NCI-H510A treated with DMSO at 0.1 percent for 48 hours (cell line): ENCODE measurements around the gene SHTN1.

Source experiments
- DNase-seq: peaks from one replicate; lab custom pipeline; 2025; lab: John Stamatoyannopoulos, UW

SHTN1 gene

DNA sequence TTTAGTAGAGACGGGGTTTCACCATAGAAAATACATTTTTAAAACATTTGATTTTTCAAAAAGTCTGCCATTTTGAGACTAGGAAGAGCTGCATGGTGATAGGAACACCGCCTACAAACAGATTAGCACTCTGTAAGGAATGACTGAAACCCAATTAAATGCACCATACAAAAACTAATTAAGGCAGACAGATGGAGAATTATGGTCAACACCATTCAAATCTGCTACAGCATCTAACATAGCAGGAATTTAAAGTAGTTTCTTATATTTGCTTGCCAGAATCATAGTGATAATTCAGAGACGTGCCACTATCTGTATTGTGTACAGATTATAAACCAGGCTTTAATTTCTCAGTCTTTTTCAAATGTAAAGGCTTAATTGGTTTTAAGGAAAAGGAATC, 87.5 kb downstream of the SHTN1 start:
- no peak for DNase-seq

DNA sequence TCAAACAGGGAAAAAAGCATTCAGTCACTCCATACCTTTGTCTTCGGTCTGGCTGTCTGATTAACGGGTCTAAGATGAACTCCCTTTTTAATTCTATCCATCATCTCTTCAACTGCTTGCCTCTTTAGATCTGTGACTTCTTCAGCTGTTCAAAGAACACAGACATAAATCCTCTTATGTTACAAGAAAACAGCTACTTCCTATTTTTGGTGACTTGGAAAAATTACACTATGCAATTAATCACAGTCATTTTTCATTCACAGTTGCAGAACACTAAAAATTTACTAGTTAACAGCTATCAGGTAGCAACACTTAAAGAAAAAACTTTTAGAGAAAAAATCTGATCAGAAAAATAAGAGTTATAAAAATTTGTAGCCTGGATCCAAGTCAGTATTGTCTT, 89.6 kb downstream of the SHTN1 start:
- no peak for DNase-seq

DNA sequence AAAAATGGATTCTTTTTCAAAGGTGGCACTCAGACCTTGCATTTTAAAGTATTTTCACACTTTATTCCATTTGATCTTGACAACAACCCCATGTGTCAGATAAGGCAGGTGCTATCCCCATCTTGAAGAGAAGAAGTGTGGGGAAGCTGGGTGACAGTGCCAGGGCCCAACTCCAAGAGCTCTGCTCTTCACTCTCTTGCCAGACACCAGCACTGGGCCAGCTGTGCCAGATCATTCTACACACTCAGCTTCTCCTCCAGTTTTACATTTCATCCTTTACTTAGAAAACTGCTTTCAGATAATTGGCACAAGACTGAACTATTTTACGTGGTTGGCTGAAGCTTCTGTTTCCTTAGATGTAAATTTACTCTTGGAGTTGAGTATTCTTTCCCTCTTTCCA, 91.3 kb downstream of the SHTN1 start:
- no peak for DNase-seq

DNA sequence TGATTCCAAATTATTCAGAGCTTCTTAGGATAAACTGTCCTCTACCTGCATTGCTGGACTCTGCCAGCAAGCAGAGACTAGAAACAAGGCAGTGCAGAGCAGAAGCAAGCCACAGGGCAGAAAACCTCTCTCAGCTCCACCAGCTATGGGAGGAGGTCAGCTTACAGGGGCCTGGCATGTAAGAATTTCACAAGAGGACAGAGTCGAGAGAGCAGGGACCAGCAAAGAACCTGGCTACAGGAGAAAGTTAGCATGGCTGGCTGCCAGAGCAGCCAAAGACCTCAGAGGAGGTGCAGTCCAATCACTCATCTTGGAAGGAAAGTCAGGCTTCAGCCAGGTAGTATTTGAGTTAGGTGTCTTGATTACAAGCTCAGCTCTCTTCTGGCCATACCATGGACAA, 92.8 kb downstream of the SHTN1 start:
- no peak for DNase-seq

DNA sequence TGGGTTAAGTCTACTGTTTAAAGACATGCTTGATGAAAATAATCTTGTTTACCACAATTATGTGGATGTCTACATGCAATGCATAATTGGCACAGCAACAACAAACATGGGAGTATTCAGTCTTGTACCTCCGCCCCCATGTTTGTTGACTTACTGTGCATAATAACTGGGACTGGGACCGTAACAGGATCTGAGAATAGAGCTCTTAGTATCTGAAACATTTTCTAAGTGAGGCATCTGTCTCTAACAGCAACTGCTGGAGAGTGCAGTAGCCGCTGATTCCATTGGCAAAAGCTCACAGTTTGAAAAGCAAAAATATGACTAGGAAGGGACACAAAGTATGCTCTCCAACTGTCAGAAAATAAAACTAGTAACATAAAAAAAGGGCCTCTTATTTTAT, 94.1 kb downstream of the SHTN1 start:
- DNase-seq: no peak

DNA sequence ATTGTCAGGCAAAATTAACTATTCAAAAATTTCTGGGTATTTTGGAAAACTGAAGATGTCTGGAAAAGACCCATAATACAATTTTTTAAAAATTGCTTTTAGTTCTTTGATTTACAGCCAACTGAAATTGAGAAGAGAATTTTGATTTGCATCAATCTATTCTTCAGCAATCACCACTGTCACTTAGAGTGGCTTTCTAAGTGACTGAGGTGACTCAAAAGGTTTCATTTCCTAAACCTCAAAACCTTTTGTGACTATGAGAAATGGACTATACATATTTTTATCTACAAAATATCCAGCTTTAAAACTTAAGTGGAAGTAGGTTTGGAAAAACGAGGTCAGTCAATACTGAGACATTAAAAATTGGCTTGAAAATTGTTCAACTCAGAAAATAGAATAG, 95.7 kb downstream of the SHTN1 start:
- no peak for DNase-seq

DNA sequence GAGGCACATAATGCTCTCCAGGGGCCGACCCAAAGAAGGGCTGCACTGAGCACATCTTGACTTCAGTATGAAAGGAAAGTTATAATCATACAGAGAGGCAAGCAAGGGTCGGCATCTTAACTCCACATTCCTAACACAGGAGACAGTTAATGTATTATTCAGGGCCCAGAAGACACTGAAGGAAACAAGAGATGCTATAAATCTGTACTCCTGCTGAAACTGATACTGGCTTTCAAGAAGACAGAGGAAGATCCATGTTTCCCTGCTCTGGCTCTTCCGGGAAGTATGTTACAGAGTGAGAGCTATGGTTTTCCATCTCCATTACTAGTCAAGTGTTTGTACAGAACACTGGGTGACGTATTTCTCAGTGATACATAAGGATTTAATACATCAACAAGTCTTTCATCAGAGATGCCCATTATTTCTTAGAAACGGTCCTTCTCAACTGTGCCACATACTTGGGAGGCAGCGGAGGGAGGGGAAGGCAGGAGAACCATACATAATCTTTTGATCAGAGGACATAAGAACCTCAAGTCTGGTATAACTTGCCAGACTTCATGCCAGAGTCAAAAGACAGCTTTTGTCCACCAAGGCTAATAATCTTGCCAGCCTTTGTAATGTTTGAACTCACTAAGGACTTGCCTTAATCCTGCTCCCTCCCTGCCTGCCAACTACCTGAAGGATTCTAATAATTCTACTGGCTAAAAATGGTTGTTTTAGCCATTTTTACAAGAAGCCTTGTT, 97.6 kb downstream of the SHTN1 start:
- DNase-seq: no peak

DNA sequence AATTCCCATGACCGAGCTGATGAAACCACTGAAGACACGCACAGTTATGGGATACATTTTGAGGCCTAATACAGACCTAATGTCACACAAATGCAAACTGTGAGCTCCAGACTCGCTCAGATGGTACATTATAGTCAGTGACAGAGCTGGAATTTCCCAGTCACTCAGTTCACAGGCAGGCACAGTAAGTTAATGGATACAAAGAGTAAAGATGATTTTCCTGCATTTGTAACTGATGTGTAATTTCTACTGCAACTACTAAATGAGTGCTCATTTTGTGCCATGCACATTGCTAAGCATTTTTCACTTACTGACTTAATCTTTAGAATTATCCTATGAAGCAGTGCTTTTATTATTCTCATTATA, 99.2 kb downstream of the SHTN1 start:
- no peak for DNase-seq

DNA sequence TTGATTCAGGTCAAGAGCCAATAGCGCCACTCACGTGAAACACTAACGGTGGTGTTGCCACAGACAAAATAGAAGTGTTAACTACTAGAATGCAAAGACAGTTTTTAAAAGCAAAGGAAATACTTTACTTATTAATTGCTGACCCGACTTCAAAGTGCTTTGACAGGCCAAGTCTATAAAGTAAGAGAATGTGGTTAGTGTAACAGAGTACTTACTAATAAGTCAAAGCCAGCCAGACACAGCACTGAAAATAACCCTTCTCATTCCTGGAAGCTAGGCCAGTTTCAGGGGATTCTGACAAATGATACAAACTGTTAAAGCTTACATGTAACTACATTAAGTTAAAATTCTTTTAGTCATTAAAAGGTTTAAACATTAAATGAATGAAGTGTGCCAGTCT, 105.4 kb downstream of the SHTN1 start:
- no peak for DNase-seq

DNA sequence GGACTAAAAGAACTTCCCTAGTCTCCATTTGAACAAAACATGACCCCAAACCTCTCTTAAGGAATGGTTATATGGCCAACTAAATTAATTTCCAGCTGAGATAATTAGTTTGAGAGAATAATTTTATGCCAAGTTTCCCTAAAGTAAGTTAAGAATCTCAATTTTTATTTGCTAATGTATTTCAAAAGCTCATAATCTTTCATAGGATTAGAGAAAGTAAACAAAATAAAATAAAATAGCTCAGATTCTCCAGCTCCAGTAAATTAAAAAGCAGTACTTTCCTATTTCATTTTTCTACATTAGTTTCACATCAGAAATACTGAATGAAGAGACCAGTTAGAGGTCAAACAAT, 111.3 kb downstream of the SHTN1 start:
- no peak for DNase-seq

DNA sequence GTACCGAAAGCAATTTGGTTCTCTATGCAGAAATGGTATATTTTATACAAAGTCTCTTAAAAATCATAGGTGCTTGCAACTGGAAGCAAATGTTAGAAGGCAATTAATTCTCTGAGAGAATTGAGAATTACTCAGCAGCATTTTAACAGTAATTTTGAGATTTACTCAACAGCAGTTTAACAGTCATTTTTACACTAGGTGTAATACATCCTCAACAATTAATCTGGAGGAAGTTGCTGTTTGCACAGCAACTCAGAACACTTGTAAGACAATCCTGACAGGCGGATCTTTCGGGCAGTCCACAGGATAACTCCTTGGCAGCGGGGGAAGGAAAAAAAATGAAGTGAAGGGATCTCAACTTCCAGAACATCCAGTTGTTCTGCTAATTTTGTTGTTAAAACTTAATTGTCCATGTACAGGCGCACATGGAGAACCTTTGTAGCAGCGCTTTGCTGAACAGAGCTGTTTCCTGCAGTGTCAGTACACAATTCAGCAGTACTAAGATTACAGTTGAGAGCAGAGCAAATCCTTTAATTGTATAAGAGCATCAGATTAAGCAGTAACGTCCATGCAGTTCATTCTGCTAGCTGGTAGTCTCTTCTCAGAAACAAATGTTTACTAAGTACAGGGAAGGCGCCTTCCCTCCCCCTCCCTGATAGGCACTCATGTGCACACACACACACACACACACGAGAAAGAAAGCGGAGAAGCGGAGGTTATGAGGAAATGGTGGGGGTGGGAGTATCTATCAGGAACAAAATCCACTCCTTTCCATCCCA, 111.9 kb downstream of the SHTN1 start:
- DNase-seq: peak; percentile 7

DNA sequence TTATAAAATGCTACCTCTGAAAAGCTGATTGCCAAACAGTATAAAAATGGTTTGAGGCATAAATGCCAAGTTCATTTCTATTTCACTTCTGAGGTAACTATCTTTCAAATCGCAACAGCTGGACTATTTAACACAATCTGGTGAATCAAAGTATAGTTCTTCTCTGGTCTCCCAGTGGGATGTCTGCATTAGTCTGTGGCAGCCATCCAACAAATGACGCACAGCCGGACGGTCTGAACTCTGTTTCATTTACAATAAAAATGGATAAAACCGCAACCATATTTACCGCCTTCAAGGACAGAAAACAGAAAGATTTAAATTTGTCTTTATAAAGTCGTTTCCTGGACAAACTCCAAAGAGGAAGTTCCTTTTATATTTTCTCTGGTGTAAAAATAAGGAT, 113.8 kb downstream of the SHTN1 start:
- no peak for DNase-seq

DNA sequence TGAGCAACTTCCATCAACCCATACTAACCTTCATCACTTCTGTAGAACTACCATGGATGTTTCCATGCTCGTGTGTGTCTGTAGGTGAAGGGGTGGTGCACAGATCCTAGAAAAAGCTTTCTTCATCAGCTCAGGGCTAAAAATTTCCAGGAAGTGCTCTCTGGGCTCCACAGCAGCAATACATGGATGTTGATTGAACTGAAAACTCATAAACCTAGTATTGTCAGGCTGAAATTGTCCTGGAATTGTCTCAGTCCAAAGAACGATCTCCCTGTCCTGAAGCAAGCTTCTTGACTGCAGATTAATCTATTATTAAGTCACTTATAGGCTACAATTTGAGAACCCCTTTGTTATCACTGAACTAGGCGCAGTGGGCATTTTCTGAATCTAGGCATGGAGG, 115.9 kb downstream of the SHTN1 start:
- no peak for DNase-seq

DNA sequence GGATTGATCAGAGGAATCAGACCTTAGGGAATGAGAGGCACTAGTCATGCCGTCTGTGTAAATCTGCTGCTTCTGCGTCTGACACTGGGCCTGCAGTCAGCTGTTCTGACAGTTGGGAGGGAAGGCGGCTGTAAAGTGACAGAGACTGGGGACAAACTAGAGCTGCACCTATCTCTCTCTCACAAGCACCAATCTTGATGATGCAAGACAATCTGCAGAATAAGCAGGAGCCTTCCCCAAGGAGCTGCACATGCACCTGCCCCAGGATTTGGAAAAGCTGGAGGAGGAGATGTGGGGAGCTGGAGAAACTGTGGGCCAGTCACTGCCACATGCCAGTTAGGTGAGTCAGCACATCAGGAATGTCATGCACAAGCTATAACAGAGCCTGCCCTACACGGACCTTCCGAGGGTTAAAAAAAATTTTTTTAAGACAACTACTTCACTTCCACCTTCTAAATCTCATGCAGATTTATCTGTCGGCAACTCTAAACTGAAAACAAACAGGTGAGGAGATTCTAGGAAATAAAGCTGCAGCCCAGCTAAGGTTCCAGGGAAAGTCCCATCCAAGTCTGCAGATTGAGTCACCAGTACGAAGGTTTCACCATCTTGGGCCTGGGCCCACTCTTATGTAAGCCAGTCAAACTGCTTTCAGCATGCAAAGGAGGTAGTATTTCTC, 116.5 kb downstream of the SHTN1 start:
- DNase-seq: no peak

DNA sequence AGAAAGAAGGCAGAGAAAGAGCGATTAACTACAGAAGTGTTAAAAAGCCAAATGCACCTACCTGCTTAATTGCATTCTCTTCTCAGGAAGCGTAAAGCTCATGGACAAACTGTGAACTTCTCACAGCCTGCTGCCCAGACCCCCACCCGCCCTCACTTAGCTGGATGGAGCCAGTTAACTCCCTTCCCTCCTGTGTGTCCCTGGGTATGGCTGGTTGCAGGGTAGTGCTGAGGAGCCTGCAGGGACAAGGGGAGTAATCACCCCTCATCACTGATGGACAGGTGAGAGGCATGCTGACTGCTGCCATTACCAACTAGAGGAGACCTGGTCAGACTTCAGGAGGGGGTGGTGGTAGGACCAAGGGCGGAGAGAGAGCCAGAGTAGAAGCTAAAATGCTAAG, 118.2 kb downstream of the SHTN1 start:
- DNase-seq: no peak

DNA sequence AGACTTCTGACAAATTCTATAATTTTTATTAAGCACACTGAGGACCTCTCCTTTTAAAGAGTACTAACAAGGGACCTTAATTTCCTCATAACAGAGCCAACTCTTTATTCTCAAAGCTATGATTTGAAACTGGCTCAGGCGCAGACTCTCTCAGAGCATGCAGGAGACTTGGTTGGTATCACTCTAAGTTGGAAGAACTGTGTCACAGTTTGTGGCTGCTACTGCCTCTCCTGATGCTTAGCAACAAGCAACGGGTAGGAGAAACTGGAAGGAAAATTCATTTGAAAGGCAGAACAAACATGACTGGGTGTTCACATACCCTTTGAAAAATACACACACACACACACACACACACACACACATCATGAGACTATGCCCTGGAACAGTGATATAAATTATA, 122.3 kb downstream of the SHTN1 start:
- no peak for DNase-seq

DNA sequence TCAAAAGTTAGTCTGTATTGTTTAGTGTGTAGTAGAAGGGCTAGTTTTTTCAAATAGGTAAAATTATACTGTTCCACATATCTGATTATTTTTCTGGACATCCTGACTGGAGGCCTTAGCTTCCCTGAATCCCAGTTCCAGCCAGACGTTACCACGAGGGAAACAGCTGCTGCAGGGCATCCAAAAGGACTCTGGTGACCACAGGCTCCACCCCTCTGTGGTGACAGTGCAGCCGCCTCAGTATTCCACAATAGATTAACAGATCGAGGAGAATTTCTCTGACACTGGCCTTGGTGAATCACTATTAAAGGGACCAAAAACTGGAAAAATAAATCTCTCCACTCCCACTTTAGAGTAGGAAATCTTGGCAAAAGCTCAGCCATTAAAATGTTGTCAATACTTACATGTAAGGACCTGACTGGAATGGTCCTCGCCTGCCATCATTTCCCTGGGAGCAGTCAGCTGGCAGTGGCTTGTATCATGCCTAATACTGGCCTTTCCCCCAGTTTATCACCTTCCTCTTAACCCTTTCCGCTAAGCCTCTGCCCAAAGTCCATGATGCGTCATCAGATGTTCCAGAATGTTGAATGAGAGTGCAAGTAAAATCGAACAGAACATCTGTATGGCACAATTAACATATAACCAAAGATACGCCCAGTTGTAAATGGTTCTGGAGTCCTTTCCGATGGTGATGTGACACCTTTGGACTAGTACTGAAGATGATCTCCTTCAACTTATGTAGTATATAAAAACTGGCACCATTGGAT, 124.1 kb downstream of the SHTN1 start:
- DNase-seq: no peak

DNA sequence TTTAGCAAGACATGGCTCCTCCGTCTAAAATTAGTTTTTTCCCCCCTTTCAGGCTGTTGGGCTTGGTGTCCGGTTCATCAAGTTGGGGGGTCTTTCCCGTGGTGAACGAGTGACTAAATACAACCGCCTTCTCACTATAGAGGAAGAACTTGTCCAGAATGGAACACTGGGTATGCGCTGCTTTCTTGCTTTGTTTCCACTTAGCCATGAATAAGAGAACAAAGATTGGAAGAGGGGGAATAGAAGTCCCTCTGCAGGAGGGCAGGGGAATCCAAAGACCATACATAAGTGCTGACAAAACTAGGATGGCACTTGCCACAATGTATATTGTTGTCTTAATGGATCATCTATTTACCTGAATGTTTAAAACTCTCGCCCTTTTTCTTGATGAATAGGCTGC, 125.2 kb downstream of the SHTN1 start:
- no peak for DNase-seq

DNA sequence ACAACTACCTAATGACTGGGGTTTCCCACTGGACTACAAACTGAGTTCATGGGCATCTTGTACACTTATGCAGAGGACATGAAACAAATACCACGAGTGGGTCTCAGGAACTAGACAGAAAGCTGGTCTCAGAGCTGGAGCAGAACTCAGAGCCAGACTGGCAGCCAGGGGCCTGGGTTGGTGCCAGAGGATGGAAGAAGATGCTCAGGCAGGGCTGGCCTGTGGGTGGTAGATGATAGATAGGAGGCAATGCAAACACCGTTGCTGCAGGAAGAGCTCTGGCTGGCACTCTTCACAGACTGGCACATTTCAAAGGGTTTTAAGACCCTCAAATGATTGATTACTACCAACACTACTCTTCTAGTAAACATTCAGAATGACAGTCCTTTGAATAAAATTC, 126.9 kb downstream of the SHTN1 start:
- no peak for DNase-seq

DNA sequence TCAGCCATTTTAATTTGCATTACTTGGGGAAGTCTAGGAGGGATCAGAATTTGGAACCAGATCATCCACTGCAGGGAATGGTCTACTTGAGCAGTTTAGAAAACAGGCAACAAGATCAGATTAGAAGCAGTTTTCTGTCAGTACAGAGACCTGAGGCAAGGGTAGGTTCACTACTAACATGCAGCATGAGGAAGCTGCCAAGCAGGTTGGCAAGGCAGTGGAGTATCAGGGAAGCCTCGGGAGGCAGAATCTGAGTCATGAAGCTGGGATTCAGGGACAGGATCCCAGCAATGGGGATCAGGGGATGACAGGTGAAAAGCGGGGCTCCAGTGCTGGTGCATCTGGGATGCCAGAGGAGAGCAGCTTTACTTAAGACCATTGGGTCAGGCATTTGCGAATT, 127.6 kb downstream of the SHTN1 start:
- DNase-seq: no peak

DNA sequence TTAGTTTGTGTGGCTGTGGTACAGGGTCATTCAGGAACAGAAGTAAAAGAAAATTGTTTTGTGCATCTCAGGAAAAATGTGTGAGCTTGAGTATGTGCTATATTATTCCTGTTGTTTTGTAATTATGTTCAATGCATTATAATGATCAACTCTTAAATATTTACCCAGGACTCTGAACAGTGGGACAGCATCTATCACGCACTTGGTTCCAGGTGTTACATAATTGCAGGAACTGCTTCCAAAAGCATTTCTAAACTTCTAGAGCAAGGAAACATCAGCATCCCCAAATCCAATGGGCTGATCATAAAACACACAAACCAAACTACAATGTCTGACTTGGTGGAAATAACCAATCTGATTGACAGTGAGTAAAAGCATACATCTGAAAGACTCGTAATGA, 129.1 kb downstream of the SHTN1 start:
- no peak for DNase-seq

DNA sequence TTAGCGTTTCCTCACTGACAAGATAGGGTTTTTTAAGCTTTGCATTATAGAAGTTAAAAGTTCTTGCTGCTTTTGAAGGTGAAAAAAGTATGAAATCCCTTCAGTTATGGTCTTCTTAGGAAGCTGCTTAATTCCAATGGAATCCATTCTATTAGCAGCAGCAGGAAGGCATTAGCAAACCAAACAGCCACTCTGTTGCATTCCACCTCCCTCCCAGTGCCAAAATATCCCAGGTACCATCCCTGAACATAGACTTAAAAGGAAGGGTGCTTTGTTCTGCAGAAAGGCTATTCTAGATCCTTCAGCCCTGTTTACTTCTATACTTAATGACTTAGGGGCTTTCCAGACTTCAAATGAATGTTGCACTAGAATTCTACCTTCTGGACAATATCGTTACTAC, 131.9 kb downstream of the SHTN1 start:
- no peak for DNase-seq

DNA sequence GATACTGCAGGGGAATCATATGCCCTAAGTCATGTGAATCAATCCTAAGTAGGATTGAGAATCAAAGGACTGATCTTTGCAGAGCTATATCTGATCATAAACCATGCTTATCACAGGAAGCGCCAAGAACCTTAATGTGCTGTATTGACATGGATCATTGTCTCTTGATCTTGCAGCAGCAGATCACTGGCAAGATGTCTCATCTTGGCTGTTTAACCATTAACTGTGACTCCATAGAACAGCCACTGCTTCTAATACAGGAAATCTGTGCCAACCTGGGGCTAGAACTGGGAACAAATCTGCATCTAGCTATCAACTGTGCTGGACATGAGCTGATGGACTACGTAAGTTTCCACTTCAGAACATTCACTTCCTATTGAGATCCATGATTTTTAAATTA, 134.0 kb downstream of the SHTN1 start:
- DNase-seq: no peak
